ENCODE measurements around the gene RABGAP1L. TPM values are rescaled to one million over a fixed set of nuclear protein-coding genes. Genes with fewer than 3 reads are reported as not detected.
"Not testable (repeated sequence)": the region's sequence is repeated elsewhere in the genome, so short reads cannot be mapped to it uniquely, and the experiment has no call there.

Gene RABGAP1L
- total and polyA plus RNA-seq, 12 donors: 13.0 to 167 (median 109) TPM

DNA sequence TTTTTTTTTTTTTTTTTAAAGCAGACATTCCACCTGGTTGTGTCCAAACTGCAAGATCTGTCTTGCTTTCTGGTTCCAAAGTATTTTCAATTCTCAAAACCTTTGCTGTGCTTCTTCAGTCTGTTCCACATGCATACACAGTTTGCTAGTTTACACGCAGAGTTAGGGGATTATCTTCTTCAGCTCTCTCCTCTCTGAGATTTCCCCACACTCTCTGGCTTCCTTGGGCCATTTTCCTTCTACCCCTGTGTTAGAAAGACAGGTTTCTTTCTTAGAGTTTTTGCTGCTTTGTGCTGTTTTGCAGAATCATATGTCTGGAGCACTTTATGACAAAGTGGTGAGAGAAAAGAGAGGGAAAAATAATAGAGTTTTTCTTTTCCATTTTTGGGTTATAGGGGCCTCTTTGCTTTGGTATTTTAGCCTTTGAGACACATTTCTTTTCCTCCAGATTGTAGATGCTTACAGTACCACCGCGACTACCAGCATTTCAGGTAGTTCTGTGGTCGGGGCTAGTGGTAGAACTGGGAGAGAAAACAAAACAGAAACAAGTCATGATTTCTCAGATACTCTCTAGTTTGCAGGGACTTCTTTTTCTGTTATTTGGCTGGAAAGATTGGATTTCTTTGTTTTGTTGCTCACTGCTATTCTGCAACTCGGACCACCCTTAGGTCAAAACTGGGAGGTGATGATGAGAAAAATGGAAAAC, 66.3 kb downstream of the RABGAP1L start:
- WGBS, 2 donors: 88 to 94% methylated on average over 5 of the region's 5 CpGs
- Histone ChIP-seq H3K27ac (no peak overlapping the region), H3K27me3 (no peaks in the 10 kb centered on the region), H3K4me1 (no peaks in the 10 kb centered on the region), H3K9me3 (peaks cover 0 to 9% (median 0%) of the 10 kb centered on the region in 11 donors), H3K36me3 (peaks cover 0 to 53% (median 0%) of the 10 kb centered on the region in 9 donors), H3K4me3 (no peak overlapping the region)
- TF ChIP-seq, protein P1, sequence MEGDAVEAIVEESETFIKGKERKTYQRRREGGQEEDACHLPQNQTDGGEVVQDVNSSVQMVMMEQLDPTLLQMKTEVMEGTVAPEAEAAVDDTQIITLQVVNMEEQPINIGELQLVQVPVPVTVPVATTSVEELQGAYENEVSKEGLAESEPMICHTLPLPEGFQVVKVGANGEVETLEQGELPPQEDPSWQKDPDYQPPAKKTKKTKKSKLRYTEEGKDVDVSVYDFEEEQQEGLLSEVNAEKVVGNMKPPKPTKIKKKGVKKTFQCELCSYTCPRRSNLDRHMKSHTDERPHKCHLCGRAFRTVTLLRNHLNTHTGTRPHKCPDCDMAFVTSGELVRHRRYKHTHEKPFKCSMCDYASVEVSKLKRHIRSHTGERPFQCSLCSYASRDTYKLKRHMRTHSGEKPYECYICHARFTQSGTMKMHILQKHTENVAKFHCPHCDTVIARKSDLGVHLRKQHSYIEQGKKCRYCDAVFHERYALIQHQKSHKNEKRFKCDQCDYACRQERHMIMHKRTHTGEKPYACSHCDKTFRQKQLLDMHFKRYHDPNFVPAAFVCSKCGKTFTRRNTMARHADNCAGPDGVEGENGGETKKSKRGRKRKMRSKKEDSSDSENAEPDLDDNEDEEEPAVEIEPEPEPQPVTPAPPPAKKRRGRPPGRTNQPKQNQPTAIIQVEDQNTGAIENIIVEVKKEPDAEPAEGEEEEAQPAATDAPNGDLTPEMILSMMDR (IDR thresholded peaks at IDR 0.05): no peak
- ATAC-seq (no peak), DNase-seq (no peak)
- intact Hi-C loops (cut with DNase I): no loop called here

DNA sequence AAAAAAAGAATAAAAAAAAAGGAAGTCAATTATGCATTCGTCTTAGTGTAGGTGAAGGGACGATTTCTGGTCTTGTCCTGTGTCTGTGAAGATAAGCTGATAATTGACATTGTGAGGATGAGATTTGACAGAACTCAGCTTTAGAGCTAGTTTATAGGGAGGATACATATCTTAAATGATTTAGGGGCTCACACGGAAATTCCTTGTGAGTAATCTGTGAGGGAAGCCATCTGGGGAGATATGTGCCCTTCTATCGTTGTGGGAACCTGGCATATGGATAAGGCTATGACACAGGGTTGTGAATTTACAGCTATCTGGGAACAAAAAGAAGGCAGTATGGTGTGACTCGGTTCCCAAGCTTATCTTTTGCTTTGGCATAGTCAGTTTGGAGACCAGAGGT, 71.1 kb downstream of the RABGAP1L start:
- peaks cover 0 to 3% (median 0%) of the 10 kb centered on the region in 11 donors for H3K9me3 ChIP-seq
- no peaks in the 10 kb centered on the region for H3K27me3 ChIP-seq
- TF ChIP-seq, protein P1 (IDR thresholded peaks at IDR 0.05): no peak
- H3K4me3 ChIP-seq: no peak overlapping the region
- peaks cover 0 to 38% (median 6%) of the 10 kb centered on the region in 9 donors for H3K36me3 ChIP-seq
- 53 to 62% methylated on average over 5 of the region's 5 CpGs for WGBS, 2 donors
- H3K4me1 ChIP-seq: no peaks in the 10 kb centered on the region
- DNase-seq (no peak), ATAC-seq (no peak)
- intact Hi-C loops (cut with DNase I): no loop called here
- H3K27ac ChIP-seq: no peak overlapping the region

DNA sequence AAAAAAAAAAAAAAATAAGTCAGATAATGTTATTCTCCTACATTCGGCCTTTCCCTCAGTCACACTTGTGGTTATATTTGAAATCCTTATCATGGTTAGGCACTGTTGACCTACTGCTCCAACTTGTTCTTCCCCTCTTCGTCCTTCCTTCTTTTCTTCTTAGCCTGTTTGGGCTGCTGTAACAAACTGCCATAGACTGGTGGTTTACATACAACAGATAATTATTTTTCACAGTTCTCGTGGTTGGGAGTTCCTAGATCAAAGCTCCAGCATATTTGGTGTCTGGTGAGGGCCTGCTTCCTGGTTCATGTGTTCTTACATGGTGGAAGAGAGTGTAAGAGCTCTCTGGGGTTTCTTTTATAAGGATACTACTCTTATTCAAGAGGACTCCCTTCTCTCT, 73.4 kb downstream of the RABGAP1L start:
- Histone ChIP-seq H3K27ac (no peak overlapping the region), H3K27me3 (no peaks in the 10 kb centered on the region), H3K36me3 (peaks cover 0 to 29% (median 6%) of the 10 kb centered on the region in 9 donors), H3K4me1 (no peaks in the 10 kb centered on the region), H3K4me3 (no peak overlapping the region), H3K9me3 (peaks cover 0 to 3% (median 0%) of the 10 kb centered on the region in 11 donors)
- intact Hi-C loops (cut with DNase I): no loop called here
- TF ChIP-seq, protein P1 (IDR thresholded peaks at IDR 0.05): no peak
- ATAC-seq: no peak
- 79 to 85% methylated on average over 3 of the region's 3 CpGs for WGBS, 2 donors
- DNase-seq: no peak

DNA sequence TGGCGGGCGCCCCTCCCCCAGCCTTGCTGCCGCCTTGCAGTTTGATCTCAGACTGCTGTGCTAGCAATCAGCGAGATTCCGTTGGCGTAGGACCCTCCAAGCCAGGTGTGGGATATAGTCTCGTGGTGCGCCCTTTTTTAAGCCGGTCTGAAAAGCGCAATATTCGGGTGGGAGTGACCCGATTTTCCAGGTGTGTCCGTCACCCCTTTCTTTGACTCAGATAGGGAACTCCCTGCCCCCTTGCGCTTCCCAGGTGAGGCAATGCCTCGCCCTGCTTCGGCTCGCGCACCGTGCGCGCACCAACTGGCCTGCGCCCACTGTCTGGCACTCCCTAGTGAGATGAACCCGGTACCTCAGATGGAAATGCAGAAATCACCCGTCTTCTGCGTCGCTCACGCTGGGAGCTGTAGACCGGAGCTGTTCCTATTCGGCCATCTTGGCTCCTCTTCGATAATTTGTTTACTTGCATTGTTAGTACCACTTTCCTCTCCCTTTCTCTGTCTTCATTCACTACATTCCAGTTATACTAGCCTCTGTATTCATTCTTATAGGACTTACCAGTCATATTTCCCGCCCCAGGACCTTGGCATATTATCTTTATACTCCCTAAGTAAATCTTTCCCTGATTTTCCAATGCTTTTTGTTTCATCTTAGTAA, 79.7 kb downstream of the RABGAP1L start:
- H3K27ac ChIP-seq; H3K27me3 ChIP-seq; DNase-seq; H3K4me1 ChIP-seq; ATAC-seq; H3K4me3 ChIP-seq; intact Hi-C loops (cut with DNase I); H3K9me3 ChIP-seq: not testable (repeated sequence)
- peaks cover 0 to 28% (median 12%) of the 10 kb centered on the region in 9 donors for H3K36me3 ChIP-seq
- WGBS, 2 donors: 96 to 97% methylated on average over 28 to 29 of the region's 31 CpGs

DNA sequence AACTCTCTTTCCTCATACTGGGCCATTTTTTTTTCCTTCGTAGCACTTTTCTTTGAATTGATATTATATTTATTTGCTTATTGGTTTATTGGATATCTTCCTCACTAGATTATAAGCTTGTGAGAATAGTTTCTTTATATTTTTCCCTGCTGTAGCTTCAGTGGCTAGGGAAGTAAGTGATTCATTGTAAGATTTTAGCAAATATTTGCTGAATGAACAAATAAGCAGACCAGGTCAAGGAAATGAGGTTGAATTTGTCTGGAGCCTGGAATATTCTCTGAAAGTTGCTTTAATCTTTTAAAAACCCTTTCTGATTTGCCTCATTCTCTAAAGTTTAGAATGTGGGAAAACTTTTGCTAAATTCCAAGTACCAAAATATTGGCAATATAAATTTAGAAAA, 80.2 kb downstream of the RABGAP1L start:
- DNase-seq: no peak
- WGBS, 2 donors: 96 to 97% methylated on average over 1 of the region's 1 CpG

More for the DNA sequence above, 80.2 kb downstream of the RABGAP1L start:
- H3K4me1 ChIP-seq: peaks cover 0 to 7% (median 0%) of the 10 kb centered on the region in 9 donors
- no peaks in the 10 kb centered on the region for H3K9me3 ChIP-seq
- ATAC-seq: no peak
- H3K27ac ChIP-seq: no peak overlapping the region
- intact Hi-C loops (cut with DNase I): no loop called here
- H3K4me3 ChIP-seq: no peak overlapping the region
- TF ChIP-seq, protein P1 (IDR thresholded peaks at IDR 0.05): no peak
- H3K27me3 ChIP-seq: no peaks in the 10 kb centered on the region
- peaks cover 0 to 34% (median 12%) of the 10 kb centered on the region in 9 donors for H3K36me3 ChIP-seq
